Measurements from ENCODE around the gene RGS7.

GRCh38 chr1:241139047-241139446 is 218.0 kb downstream of the RGS7 start:
- TF ChIP-seq KDM1A (IDR thresholded peaks at IDR 0.05; ENCODE audit: borderline replicate concordance, low read length) (no peak), SP4 (IDR thresholded peaks at IDR 0.05; ENCODE audit: low read length) (no peak), CTCF (IDR thresholded peaks at IDR 0.05; ENCODE audit: control extremely low read depth in 1 of 3, insufficient read depth in 1 of 3, low read depth in 1 of 3, low read length in 3 of 3) (no peak), CHD2 (IDR thresholded peaks at IDR 0.05; ENCODE audit: low read length) (no peak)
